Measurements from ENCODE around the gene PAX5.

DNA sequence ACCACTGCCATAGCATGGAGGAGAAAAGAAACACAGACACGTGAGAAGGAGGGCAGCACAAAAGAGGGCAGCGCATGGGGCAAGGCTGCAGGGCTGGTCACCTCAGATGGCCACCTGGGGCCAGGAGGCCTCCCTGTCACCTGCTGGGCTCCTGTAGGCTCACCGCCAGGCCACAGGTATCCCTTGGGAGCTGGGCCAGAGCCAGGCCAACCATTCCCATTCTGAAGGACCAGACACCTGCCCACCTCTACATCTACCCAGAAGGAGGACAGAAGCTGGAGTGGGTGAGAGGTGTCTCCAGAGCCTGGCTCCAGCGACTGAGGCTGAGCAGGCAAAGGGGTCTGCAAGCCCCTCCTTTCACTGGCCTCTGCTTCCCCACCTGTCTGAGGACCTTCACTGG is 103.1 kb downstream of the PAX5 start:
- TF ChIP-seq, protein P1, sequence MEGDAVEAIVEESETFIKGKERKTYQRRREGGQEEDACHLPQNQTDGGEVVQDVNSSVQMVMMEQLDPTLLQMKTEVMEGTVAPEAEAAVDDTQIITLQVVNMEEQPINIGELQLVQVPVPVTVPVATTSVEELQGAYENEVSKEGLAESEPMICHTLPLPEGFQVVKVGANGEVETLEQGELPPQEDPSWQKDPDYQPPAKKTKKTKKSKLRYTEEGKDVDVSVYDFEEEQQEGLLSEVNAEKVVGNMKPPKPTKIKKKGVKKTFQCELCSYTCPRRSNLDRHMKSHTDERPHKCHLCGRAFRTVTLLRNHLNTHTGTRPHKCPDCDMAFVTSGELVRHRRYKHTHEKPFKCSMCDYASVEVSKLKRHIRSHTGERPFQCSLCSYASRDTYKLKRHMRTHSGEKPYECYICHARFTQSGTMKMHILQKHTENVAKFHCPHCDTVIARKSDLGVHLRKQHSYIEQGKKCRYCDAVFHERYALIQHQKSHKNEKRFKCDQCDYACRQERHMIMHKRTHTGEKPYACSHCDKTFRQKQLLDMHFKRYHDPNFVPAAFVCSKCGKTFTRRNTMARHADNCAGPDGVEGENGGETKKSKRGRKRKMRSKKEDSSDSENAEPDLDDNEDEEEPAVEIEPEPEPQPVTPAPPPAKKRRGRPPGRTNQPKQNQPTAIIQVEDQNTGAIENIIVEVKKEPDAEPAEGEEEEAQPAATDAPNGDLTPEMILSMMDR (IDR thresholded peaks at IDR 0.05) = no peak
- no peak for TF ChIP-seq ZFX (IDR thresholded peaks at IDR 0.05; ENCODE audit: borderline replicate concordance)
